GM18951 (cell line): ENCODE measurements around the gene HOXD12.

Source experiments
- POLR2A ChIP-seq: IDR thresholded peaks from 4 replicates; pipeline ENCODE4 v1.6.1; 2011; ENCODE audit warnings: mild to moderate bottlenecking; ENCODE audit not compliant: insufficient read length, insufficient read depth; ENCODE audit errors: extremely low read depth
- in situ Hi-C: fragments of 300-500 bp; cut with MboI; formaldehyde crosslinking; loops from one replicate; pipeline ENCODE4 v1.12.0; 2022; ENCODE audit warnings: low sequenced_read_pairs, mixed read lengths, inconsistent platforms; ENCODE audit not compliant: unreplicated experiment

The HOXD12 gene

DNA sequence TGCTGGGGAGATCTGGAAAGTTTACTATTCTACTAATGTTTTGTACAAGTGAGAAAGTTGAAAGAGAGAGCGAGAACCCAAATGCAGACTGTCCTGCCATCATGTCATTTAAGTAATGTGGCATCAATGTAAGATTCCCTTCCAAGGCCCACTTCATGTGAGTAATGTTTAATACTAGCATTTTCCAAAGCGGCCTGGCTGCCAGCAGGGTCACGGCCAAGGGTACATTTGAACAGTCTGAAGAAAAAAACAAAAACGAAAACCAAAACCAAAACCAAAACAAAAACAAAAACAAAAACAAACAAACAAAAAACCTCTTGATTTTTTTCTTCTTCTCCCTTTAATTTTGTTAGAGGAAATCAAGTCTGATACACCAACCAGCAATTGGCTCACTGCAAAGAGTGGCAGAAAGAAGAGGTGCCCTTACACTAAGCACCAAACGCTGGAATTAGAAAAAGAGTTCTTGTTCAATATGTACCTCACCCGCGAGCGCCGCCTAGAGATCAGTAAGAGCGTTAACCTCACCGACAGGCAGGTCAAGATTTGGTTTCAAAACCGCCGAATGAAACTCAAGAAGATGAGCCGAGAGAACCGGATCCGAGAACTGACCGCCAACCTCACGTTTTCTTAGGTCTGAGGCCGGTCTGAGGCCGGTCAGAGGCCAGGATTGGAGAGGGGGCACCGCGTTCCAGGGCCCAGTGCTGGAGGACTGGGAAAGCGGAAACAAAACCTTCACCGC lies 19.2 kb downstream of the HOXD12 start:
- in situ Hi-C loops = no loop called here

DNA sequence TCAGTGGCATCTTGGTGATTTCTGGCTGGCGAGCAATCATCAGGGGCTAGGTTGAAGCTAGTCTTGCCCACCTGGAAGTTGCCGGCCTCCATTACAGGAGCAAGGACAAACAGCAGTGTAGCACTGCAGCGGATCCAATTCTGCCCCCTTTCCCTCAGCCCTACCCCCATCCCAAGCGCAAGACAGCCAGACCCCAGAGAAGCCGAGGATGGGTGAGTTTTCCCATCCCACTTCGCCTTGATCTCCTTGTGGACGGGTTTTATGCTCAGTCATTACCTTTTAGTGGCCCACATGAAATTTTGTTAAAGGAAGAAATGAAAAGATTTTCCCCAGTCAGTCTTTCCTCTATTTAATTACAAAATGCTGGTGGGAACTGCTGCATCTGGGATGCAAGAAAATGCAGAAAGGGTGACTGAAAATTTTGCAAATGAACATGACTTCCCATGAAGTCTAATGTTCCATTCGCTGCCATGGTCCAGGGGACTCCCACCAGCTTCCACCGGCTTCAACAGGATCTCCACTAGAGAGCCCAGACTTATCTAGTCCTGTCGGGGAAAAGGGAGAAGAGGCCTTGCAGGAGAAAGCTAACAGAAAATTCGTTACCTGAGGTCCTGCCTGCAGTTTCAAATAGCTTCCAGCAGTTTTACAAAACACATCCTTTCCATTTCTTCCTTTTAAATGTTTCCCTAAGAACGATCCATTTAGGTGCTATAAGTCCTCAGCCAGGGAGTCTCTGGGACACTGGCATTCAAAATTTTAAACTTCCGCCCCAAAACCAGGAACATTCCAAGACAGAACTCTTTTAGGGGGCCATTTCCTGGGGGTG lies 21.0 kb downstream of the HOXD12 start:
- in situ Hi-C loops = loop anchor here (10.0 kb wide), 2 partner anchors 514 to 1024 kb away; no protein-coding TSS in a partner anchor
- TF ChIP-seq POLR2A = no peak

More for the DNA sequence above, 19.2 kb downstream of the HOXD12 start:
- TF ChIP-seq POLR2A = no peak

- no peak for TF ChIP-seq POLR2A
- in situ Hi-C loops = loop anchor here (10.0 kb wide), 2 partner anchors 513 to 1023 kb away; no protein-coding TSS in a partner anchor
Observed at GRCh38 chr2:176121190-176122051, 21.8 kb downstream of the HOXD12 start.

- no peak for TF ChIP-seq POLR2A
Observed at GRCh38 chr2:176122052-176122682, 22.6 kb downstream of the HOXD12 start.

GRCh38 chr2:176122683-176123410 lies 23.3 kb downstream of the HOXD12 start, which contains the start of gene HOXD9:
Gene HOXD9, plus strand, starts transcription at chr2:176122719. Its CDS starts 50 bp downstream, at chr2:176122769.
- in situ Hi-C loops = loop anchor here (10.0 kb wide), 2 partner anchors 512 to 1022 kb away; no protein-coding TSS in a partner anchor
- TF ChIP-seq POLR2A = no peak

More at GRCh38 chr2:176122052-176122682, 22.6 kb downstream of the HOXD12 start:
- in situ Hi-C loops = loop anchor here (10.0 kb wide), 2 partner anchors 513 to 1023 kb away; no protein-coding TSS in a partner anchor

DNA sequence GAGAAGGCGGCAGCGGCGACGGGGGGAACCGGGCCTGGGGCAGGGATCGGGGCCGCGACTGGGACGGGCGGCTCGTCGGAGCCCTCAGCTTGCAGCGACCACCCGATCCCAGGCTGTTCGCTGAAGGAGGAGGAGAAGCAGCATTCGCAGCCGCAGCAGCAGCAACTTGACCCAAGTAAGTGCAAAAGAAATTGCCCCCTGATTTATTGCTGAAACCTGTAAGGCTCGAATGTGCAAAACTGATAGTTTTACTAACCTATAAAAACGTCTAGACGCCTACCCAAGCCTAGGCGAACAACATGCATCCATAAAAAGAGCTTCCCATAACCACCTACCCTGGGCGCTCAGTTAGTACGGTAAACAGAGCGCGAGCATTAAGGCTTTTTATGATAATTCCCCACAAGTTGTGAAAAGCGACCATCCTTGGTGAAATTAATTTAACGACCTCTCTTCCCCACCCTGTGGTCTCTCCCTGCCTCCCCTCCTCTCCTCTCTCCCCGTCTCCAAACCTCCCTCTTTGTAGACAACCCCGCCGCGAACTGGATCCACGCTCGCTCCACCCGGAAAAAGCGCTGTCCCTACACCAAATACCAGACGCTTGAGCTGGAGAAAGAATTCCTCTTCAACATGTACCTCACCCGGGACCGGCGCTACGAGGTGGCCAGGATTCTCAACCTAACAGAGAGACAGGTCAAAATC lies 24.0 kb downstream of the HOXD12 start:
- in situ Hi-C loops = loop anchor here (10.0 kb wide), 2 partner anchors 511 to 1021 kb away; no protein-coding TSS in a partner anchor
- TF ChIP-seq POLR2A = no peak

- in situ Hi-C loops = loop anchor here (10.0 kb wide), 2 partner anchors 510 to 1020 kb away; no protein-coding TSS in a partner anchor
- TF ChIP-seq POLR2A = no peak
Observed at GRCh38 chr2:176124110-176124946, 24.7 kb downstream of the HOXD12 start.

DNA sequence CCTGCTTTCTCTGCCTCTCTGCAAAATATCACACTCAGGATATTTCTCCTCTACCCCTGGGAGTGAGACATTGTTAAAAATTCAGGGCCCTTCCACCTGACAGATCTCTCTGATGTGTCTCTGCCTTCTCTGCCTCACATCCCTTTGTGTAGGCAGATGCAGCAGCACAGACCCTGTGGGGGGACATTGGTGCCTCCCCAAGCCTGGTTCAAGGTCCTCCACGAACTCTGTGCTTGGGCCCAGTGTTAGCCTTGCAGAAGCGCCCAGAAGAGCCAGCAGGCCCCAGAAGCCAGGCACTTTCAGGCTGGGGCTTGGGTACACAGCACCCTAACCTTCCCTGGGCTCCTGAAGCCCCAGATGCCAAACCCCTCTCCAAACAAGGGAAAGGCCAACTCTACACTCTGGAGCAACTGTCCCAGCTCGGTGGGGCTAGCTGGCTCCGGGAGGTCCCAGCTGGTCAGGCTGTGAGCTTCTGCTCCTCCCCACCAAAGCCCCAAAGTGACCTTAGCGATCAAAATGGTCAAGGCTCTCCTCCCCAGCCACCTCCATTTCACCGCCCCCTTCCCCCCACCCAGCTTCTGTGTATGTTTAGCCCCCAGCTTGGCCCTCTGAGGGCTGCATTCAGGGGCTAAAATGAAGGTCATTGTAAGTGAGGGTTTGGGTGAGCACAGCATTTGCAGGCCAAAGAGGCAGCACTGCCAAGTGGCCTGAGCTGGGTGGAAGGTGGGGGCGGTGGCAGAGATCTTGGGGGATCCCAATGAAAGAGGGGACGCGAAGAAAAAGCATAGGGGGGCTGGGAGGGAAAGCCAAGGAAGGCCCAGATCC lies 25.6 kb downstream of the HOXD12 start:
- TF ChIP-seq POLR2A = no peak
- in situ Hi-C loops = loop anchor here (10.0 kb wide), 2 partner anchors 510 to 1020 kb away; no protein-coding TSS in a partner anchor

DNA sequence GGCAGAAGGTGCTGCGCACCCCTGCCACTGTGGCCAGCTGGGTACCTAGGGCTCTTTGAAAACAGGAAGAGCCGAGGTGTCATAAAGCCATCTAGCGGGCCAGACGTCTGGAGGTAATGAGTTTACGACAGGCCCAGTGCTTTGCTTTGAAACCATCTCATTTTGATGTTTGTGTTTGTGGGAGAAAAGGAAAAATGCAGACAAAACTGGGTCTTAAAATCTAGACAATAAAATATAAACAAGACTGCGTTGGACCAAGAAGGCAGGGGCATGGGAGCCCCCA lies 26.1 kb downstream of the HOXD12 start:
- in situ Hi-C loops = loop anchor here (10.0 kb wide), 2 partner anchors 509 to 1019 kb away; no protein-coding TSS in a partner anchor
- TF ChIP-seq POLR2A = no peak

DNA sequence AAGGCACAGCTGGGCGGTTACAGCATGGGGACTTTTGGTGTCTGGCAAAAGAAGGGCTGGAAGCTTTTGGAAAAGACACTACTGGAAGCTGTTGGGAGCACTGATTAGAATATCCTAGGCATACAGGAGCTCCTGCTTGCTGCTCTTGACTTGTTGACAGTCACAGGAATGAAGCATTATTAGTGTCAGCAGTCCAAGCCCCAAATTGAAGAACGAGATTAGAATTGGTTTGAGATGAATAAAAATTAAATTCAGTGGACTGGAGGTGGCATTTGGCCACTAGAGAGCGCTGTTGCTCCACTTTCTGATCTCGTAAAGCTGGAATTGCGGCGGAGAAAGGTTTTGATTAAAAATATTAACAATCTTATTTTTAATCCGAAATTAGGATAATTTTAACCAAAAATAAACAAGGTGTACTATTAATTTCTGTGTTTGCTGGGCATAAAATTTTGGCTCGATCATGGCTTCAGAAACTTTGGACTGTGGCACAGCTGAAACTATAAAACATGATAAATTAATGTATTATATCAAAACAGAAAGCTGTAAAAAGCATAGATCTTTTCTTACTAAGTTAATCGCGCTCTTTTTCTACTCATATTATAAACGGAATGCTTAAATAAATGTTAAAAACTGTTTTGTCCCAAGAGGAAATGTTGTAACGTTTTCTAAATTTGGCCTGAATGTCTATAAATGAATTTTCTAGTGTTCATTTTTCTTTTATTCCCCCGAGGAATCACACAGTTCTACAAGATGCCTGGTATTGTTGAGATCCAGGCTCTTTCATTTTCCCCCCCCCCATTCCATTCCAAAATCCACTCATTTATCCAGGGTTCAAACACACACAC lies 27.6 kb downstream of the HOXD12 start:
- TF ChIP-seq POLR2A = no peak
- in situ Hi-C loops = loop anchor here (10.0 kb wide), 2 partner anchors 508 to 1018 kb away; no protein-coding TSS in a partner anchor
